ENCODE data around the gene ALG14.

DNA sequence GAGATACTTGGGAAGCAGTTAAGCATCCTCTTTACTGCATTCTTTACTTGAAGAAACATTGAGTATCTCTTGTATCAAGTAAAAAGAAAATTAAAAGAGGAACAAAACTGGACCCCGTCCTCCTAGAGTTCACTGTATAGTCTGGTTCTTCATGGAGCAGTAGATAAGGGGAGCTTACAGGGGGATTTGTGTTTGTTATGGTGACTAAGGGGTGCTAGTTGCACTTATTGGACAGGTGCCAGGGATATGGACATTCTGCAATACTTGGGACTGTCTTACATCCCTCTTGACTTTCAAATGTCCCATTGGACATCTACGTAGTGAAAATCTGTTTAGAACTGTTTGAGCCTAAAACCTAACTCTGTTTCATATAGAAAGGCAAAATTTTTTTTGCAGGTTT is 67.2 kb downstream of the ALG14 start:
- no peak for TF ChIP-seq TAF1 (conservative IDR thresholded peaks at IDR 0.05)
- no peak for TF ChIP-seq MAX (IDR thresholded peaks at IDR 0.05)
- TF ChIP-seq CTCF (IDR thresholded peaks at IDR 0.05; ENCODE audit: low read depth, low read length, missing input control), result no peak
